Activated CD8-positive, alpha-beta memory T cell treated with anti-CD3 and anti-CD28 coated beads, Interleukin-2, amount 50 U/mL, for 24 hours (primary cell): ENCODE measurements around the gene ZBED2.

Experiments
- DNase-seq: peaks from one replicate; pipeline ENCODE4 v3.0.0-alpha.2; 2020; ENCODE audit errors: extremely low read depth

Gene ZBED2

DNA sequence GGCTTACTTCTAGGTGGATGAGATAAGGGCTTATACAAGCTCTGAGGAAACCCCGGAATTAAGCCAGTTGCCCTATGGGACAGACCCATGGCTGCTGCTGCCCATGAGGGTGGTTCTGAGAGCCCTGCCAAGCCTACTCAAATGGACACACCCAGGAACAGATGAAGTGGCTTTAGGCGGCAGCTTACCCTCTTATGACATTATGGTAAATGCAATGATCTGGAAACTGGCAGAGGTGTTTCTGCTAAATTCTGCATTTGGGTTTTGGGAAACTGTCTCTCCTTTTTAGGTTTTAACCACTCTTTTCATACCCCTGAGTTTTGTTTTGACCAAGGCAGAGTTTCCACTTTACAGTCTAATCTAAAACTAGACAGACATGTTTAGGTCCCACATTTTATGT lies 9.0 kb upstream of the ZBED2 start:
- DNase-seq = no peak

DNA sequence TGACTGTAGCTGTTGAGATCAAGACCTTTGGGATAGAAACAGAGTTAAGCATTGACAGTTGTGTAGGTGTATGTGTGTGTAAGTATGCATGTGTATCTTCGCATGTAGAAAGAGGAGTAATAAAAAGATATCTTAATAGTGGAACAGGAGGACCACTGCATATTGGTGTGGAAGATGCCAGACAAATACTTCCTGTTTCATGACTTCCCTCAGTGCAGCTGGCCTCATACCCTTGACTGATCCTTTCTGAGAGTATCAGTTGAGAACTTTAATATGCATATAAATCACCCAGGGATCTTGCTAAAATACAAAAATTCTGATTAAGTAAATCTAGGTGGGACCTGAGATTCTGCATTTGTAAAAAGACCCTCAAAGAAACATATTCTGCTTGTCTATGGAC lies 8.5 kb upstream of the ZBED2 start:
- no peak for DNase-seq

DNA sequence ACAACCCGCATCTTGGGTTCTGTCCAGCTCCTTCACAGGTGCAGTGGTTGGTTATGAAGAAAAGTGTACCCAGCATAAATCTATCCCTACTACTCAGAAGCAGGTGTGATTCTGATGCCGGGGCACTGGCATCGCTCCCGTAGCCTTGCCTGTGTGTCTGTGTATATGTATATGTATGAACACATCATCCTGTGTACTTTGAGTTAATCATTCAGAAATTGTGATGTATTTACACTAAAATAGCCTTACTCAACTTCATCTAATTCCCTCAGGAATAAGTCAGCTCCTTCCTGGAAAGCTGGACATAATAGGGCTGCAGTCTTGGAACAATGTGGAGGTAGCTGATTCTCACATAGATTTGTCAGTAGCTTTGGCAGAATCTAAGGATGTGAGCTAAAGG lies 6.7 kb upstream of the ZBED2 start:
- no peak for DNase-seq

- no peak for DNase-seq
Measured at GRCh38 chr3:111598552-111598951, 3.4 kb upstream of the ZBED2 start.

- no peak for DNase-seq
Measured at GRCh38 chr3:111598139-111598538, 3.0 kb upstream of the ZBED2 start.

- DNase-seq = no peak
Measured at GRCh38 chr3:111596328-111596727, 1.2 kb upstream of the ZBED2 start.

- no peak for DNase-seq
Measured at GRCh38 chr3:111594781-111595180, 365 bp downstream of the ZBED2 start.

DNA sequence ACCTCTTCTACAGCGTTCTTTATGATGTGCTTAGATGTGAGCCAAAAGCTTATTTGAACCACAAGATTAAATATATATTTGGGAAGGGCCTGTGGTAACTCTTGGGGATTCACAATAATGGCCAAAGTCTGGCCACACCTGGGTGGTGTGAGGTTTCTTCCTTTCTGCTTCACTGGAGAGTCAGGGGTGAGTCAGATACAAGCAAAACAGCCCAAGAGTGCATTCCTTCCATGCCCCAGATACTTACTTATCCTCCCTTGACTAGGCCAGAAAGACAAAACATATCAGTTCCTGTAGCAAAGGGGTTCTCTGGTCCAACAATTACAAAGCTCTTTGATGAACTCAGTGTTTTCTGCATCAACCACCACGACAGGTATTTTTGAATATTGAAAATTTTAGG lies 941 bp downstream of the ZBED2 start:
- no peak for DNase-seq

DNA sequence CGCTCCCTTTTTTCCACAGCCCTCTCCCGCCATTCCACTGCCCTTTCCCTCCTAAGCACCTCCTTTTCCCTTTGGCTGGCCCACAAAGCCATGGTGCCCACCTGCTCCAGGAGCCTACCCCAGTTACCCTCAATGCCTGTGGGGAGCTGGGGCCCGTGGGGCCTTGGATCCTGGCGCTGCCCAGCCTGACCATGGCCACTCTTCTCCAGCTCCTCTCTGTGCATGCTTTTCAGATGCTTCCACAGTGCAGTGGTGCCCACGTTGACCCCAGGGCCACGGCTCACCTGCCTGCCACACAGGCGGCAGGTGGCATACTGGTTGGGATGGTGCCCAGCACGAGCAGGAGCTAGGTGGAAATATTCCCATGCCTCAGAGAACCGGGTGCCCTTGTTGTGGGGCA lies 1.5 kb downstream of the ZBED2 start:
- DNase-seq = no peak

DNA sequence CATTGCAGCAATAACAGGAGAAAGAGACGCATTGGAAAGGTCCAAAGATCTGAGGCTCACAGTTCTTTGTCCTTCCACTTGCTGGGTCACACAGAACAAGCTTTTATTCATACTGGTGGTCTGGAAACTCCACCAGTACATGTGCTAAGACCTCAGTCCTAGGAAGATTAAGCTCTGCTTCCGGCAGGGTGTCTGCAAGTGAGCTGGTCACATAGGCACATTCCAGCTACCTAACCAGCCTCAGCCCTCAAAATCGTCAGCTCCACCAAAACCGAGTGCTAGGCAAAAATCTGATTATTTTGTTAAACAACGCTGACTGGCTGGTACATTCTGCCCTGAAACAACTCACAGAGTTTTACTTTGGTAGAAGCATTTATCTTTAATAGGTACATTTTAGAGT lies 2.2 kb downstream of the ZBED2 start:
- no peak for DNase-seq

DNA sequence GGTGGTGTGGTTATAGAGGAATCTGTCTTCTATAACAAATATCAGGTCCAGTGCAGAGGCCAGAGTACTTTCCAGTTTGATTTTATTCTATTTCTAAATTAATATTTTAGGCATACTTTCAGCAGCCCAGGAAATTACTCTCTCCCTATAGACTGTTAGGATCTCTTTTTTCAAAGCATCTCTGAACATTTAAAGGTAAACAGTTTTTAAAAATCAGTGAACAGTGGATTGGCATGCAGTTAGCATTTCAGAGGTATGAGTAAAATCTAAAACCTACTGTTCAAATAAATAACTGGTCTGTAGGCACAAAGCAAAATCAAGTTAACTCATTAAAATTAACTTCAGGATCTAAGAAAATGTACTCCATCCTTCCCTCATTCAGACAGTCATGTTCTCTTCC lies 3.0 kb downstream of the ZBED2 start:
- no peak for DNase-seq

DNA sequence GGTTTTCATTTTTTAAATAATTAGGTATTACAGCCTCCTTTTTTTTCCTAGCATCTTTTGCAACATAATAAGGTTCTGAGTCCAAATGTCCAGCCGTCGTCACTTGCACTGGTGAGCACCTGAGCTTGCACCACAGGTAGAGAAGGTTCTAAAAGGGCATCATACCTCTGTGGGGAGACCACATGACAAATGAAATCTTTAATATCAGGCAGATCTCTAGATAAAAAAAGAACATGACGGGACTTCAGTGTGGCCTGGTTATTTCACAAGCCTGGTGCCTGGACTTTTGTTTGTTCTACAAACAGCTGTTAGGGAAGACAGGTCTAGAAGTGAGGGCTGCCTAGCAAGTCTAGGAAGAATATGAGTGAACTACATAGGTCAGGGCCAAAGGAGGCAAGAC lies 3.6 kb downstream of the ZBED2 start:
- DNase-seq = no peak

GRCh38 chr3:111590143-111590491 lies 5.0 kb downstream of the ZBED2 start:
- no peak for DNase-seq

DNA sequence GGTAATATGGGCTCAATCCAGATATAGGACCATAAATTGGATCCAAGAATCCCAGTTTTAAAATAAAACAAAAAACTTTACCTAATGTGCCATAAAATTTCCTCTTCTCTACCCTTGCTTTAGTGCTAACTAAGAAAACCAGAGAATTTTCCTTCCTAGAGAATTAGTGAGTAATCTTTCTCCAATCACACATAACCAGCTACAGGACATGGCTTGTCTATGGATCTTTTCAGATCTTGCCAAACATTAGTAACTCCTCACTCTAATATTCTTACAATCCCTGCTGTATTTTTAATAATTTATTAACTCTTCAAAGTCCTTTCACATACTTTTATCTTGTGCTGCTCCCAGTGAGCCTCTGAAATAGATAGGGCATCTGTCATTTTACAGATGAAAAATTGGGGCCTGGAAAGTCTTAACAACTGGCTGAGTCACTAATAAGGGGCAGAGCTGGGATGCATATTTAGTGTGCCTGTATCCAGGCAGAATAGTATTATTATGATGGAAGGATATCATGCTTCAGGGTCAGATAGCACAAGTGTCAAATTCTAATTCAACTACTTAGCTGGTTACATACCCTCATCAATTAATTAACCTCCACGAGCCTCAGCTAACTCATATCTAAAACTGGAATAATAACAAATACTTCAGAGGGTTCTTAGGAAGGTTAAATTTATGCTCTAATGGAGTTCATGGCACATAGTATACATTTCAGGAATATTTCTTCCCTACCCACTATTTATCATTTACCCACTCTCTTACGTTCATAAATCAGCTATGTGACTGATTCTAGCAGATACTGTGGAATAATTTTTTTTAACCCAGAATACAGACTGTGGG lies 5.6 kb downstream of the ZBED2 start:
- no peak for DNase-seq

- no peak for DNase-seq
Measured at GRCh38 chr3:111588527-111588926, 6.6 kb downstream of the ZBED2 start.

DNA sequence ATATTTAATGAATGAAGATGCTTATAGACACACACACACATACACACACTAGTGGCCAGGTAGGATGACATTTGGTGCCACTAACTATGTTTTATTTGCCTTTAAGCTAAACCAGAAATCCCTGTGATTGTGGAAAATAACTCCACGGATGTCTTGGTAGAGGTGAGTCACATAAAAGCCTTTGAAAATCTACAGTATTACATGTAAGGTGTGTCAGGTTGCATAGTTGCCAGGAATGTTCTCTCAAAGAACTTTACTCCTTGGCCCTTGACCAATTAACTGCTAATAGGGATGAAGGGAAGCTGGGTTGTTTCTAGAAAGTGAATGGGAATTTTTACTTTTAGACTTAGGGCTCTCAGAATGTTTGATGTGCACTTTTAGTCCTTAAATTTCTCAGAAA lies 9.9 kb downstream of the ZBED2 start:
- DNase-seq = no peak

GRCh38 chr3:111584744-111585143 lies 10.4 kb downstream of the ZBED2 start:
- DNase-seq = no peak

DNA sequence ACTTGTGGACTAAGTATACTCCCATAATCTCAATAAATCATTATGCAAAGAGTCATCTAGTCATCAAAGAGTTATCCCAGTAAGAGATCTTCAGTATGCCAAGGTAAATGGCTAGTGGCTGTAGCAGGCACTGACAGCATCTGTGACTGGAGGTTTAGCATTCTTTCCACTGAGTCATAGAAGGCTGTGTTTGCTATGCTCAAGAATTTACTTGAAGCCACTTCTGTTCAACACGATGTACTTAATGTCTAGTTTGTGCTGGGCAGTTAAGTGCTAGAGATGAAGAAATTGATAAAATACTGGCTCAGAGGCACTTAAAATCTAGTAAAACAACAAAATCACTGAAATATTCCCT lies 13.0 kb downstream of the ZBED2 start:
- DNase-seq = no peak

DNA sequence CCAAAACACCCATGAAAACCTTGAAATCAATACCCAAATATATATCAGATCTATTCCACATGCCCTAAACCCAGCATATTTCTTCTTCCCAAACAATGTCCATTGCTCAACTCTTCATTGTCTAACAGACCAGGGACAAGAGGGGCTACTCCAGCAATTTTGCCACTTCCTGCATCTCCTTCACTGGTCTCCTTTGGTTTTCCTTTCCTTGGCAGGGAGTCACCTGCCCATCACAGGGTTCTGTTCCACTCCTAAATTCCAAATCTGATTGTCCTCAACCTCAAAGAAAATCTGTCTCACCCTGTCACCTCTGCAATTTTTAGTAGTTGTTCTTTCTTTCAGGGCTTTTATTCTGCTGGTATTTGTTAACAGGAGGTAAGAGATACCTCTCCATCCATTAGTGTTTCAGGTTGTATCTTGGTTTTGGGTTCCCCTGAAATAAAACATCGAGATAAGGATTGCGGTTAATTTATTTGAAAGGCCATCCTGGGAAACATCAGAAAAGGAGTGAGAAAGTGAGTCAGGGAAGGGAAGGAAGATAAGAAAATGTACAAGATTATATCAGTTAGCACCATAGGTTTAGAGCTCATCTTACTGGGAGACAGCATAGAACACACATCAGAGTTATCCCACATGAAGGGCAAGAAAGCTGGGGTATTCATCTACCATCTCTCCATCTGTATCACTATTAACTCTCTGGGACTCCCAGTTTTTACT lies 13.6 kb downstream of the ZBED2 start:
- no peak for DNase-seq

DNA sequence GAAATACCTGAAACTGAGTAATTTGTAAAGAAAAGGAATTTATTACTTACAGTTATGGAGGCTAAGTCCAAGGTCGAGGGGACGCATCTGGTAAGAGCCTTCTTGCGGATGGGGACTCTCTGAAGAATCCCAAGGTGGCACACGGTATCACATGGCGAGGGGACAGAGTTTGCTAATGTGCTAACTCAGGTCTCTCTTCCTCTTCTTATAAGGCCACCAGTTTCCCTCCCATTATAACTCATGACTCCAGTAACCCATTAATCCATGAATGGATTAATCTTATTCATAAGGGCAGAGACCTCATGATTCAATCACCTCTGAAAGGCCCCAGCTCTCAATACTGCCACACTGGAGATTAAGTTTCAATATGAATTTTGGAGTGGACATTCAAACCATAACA lies 15.7 kb downstream of the ZBED2 start:
- DNase-seq = no peak

- DNase-seq = no peak
Measured at GRCh38 chr3:111578867-111579266, 16.3 kb downstream of the ZBED2 start.

- no peak for DNase-seq
Measured at GRCh38 chr3:111577798-111578685, 17.1 kb downstream of the ZBED2 start.

DNA sequence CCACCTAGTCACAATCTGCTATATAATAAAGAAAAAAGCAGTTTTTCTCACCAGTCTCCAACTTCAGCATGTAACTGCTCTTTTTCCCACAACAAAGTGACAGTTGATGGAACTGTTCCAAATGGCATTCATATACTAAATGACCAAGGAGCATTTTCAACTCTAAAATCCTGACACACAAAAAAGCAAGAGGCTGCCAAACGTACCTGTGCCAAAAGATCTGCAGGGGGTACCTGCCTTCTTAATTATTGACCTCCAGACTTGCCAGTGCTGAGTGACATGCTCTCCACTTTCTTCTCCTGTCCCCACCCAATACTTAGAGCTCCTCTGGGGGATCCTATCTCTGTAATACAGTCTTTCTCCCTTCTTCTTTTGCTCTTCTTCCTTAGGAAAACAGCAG lies 18.0 kb downstream of the ZBED2 start:
- no peak for DNase-seq
